K562 (cell line): ENCODE results near the gene HMCN2.

Experiments used
- CTCF ChIP-seq, 3 experiments: IDR thresholded peaks in 2 of 3; conservative IDR thresholded peaks in 1 of 3; 2 replicates each; pipeline ENCODE4 v1.5.1; 2011 to 2012; ENCODE audit warnings: low read length in 3 of 3, mild to moderate bottlenecking in 3 of 3, control low read depth in 2 of 3, improper control_type of control experiment in 1 of 3, inconsistent platforms in 1 of 3, low read depth in 1 of 3, mixed read lengths in 1 of 3, moderate library complexity in 1 of 3; ENCODE audit not compliant: insufficient read depth in 2 of 3
- DDX20 ChIP-seq: fragments of 450-650 bp; IDR thresholded peaks from 2 replicates; pipeline ENCODE4 v1.6.1; 2016; ENCODE audit warnings: missing genetic modification characterization, low read depth, mild to moderate bottlenecking, missing compliant biosample characterization, moderate library complexity
- FOXJ3 ChIP-seq: sonication (generic); formaldehyde crosslinking; IDR thresholded peaks from 2 replicates; pipeline ENCODE4 v1.4.0; 2020; ENCODE audit warnings: mild to moderate bottlenecking, missing genetic modification reagents
- NFRKB ChIP-seq: fragments of 450-650 bp; IDR thresholded peaks from 2 replicates; pipeline ENCODE4 v1.6.1; 2016; ENCODE audit warnings: low read depth
- NR2C2 ChIP-seq, 2 experiments: fragments of 200-800 bp in 1 of 2; sonication (Bioruptor generic) in 1 of 2; sonication (generic) in 1 of 2; formaldehyde crosslinking in 1 of 2; IDR thresholded peaks; 2 replicates each; pipeline versions ENCODE4 v1.6.1 to v1.8.0; 2016 to 2022; ENCODE audit warnings: mild to moderate bottlenecking in 1 of 2, missing compliant biosample characterization in 1 of 2, missing genetic modification characterization in 1 of 2, missing genetic modification reagents in 1 of 2
- POLR2A ChIP-seq: fragments of 450-650 bp; conservative IDR thresholded peaks from 2 replicates; pipeline ENCODE4 v1.6.1; 2016
- POLR2AphosphoS5 ChIP-seq: IDR thresholded peaks from 2 replicates; pipeline ENCODE4 v1.6.1; 2011; ENCODE audit warnings: mild to moderate bottlenecking, low read depth, low read length, moderate library complexity; ENCODE audit not compliant: control insufficient read depth, insufficient read depth
- PTTG1 ChIP-seq: fragments of 450-650 bp; IDR thresholded peaks from 2 replicates; pipeline ENCODE4 v1.6.1; 2016; ENCODE audit warnings: low read depth, mild to moderate bottlenecking, missing genetic modification characterization, missing compliant biosample characterization
- SAFB ChIP-seq: fragments of 200-400 bp; formaldehyde crosslinking; IDR thresholded peaks from 2 replicates; pipeline ENCODE4 v1.6.1; 2017; ENCODE audit warnings: low read depth, low read length, borderline replicate concordance
- TRIM28 ChIP-seq: fragments of 450-650 bp; IDR thresholded peaks from 2 replicates; pipeline ENCODE4 v1.6.1; 2017
- ZC3H4 ChIP-seq: sonication (generic); formaldehyde crosslinking; IDR thresholded peaks from 2 replicates; pipeline ENCODE4 v1.9.0; 2021; ENCODE audit warnings: missing genetic modification reagents, borderline replicate concordance
- ZNF23 ChIP-seq: fragments of 250-450 bp; sonication (Bioruptor Pico); IDR thresholded peaks from 2 replicates; pipeline ENCODE4 v1.4.0; 2020; ENCODE audit warnings: mild to moderate bottlenecking
- ZNF239 ChIP-seq: fragments of 250-450 bp; sonication (Bioruptor Pico); IDR thresholded peaks from 2 replicates; pipeline ENCODE4 v1.4.0; 2020; ENCODE audit warnings: mild to moderate bottlenecking
- ZNF639 ChIP-seq, 2 experiments: fragments of 200-800 bp in 1 of 2; sonication (Bioruptor generic) in 1 of 2; sonication (generic) in 1 of 2; formaldehyde crosslinking in 1 of 2; IDR thresholded peaks in 1 of 2; conservative IDR thresholded peaks in 1 of 2; 2 replicates each; pipeline versions ENCODE4 v1.5.0 to v1.6.1; 2016 to 2020; ENCODE audit warnings: missing compliant biosample characterization in 1 of 2, missing genetic modification characterization in 1 of 2, missing genetic modification reagents in 1 of 2

GRCh38 chr9:130477564-130477963 lies 212.0 kb downstream of the HMCN2 start:
- TF ChIP-seq NFRKB (no peak), PTTG1 (tag) (no peak), ZNF639 (CRISPR knock-in tag; conservative IDR thresholded peaks at IDR 0.05 in 1 of 2, IDR thresholded peaks at IDR 0.05 in 1 of 2) (no peak), ZNF239 (CRISPR knock-in tag) (no peak), ZNF23 (no peak), ZC3H4 (CRISPR knock-in tag) (no peak), DDX20 (tag) (no peak), CTCF (IDR thresholded peaks at IDR 0.05 in 2 of 3, conservative IDR thresholded peaks at IDR 0.05 in 1 of 3; ENCODE audit: insufficient read depth in 2 of 3, low read depth in 1 of 3, low read length in 3 of 3) (no peak), FOXJ3 (no peak), TRIM28 (no peak), NR2C2 (CRISPR knock-in tag; IDR thresholded peaks at IDR 0.05) (no peak), NR2C2 (tag; IDR thresholded peaks at IDR 0.05) (no peak), POLR2A (no peak), SAFB (no peak), POLR2AphosphoS5 (no peak)
